A172 (cell line): ENCODE results near the gene DPYD. TPM values are rescaled to one million over a fixed set of nuclear protein-coding genes. Genes with fewer than 3 reads are reported as not detected.

ENCODE experiments used
- DNase-seq: peaks from one replicate; pipeline ENCODE4 v3.0.0-alpha.2; 2015; ENCODE audit warnings: low spot score
- total RNA-seq: library from RNA; depleted of rRNA; stranded (reverse); fragments of >200 nt; shearing (Covaris generic); gene quantifications from 2 replicates; pipeline ENCODE4 v1.2.3, GENCODE V29; 2014

Gene DPYD
- total RNA-seq, 1 experiment from 2014 or later, result 30.7 TPM

DNA sequence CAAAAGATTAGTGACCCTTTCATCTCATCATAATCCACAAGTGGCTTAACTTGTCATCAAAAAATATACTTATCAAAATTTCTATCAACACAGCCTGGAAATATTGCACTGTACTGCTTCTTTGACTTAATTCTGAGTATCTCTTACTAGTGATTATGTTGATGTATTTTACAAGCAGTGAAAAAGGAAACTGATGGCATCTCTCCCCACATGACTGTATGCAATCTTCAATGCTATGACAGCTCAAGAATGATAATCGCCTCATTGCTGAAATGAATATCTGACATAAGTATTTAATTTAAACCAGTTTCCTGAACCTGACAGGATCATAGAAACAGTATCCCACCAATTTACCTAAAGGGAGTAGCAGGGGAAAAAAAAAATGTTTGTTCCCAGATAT lies 79.5 kb downstream of the DPYD start:
- DNase-seq, result no peak

DNA sequence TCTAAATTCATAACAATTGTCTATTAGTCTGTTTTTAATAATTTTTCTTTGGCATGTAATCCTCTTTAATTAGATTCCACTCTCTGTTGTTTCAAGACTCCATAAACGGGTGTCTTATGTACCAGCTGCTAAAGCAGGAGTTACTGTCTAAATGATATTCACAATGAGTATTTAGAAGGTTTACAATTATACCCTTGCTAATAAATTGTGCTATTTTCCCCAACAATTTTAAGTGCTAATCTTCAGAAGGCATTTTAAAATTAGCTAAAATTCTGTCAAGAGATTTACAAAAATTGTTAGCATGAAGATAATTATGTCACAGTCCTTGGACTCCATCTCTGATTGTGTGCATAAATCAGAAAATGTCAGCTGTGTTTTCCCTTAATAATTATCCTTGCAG lies 83.7 kb downstream of the DPYD start:
- no peak for DNase-seq

DNA sequence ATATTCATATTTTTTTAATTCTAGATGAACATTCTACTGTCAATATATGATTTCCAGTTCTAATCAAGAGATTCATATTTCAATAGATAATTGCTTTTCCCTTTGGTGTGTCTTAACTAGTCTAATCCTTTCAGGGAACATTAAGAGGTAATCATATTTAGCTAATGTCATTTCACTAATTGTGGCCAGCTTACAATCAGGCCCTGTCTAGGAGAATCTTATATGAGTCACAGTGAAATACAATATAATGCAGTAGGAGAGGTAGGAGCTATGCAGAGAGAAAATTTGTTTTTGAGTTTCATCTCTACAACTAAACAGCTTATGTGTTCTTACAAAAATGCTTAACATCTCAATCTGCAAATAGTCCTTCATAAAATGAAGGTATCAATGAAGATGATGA lies 85.9 kb downstream of the DPYD start:
- DNase-seq, result no peak

DNA sequence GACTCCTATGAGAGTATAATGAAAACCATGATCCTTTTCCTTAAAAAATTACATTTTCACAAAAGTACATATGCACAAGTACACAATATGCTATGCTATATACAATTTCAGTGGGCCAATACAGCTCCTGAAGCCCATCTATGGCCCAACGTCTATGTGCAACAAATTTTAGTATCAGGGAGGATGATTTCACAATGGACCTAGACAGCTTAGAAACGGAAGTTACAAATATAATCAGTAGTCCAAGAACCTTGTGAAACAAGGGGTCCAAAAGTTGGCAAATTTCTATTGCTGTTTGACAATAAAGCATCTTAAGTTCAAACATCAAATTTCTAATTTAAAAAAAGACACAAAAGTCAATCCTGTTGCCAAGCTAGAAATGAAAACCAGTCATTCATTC lies 87.0 kb downstream of the DPYD start:
- no peak for DNase-seq

DNA sequence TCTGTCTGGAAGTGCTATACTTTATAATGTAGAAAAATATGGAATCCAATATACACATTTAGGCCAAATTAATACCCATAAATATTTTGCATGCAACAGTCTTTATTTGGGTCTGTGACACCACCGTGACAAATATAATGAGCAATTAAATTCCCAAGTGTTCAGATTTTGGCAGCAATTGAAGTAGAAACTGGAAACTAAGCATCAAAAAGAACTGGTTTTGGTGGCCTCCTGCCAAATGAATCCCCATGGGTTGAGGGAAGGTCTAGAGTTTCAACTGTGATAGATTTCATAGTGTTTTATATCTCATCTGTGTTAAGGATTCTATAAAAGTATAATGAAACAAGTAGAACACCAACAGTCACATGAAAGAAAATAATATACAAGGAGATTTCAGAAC lies 88.4 kb downstream of the DPYD start:
- DNase-seq, result no peak

DNA sequence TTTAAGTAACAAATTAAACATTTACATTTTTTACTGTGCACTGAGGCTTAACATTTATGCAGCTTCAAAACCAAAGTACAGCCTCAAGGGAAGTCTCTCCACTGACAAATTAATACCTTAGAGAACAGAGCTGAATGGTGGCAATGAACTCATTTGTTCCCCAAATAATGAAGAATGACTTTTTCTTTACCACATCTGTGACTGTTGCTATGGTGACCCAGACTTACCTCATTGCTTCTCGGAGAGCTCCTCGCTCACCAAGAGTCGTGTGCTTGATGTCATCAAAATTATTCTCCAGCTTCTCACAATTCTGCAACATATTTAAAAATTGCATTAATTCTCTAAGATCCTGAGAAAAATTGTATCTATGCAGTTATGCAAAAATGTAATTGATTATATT lies 92.9 kb downstream of the DPYD start:
- DNase-seq, result no peak

DNA sequence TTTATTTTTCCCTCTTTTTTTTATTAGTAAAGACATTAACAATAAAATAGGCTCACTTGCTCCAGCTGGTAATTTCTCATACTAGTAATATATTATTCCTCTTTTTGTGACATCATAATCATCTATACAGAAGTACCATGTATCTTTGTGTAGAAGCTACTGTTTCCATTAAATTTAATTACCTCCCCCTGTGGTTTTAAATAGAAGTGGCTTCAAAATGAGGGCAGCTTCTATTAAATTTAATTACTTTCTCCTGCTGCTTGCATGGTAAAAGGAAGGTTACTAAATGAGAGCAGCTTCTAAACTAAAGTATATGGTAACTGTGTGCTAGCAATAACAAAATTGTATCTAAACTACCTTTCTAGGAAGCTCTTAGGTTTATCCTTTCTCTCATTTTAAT lies 94.0 kb downstream of the DPYD start:
- no peak for DNase-seq

DNA sequence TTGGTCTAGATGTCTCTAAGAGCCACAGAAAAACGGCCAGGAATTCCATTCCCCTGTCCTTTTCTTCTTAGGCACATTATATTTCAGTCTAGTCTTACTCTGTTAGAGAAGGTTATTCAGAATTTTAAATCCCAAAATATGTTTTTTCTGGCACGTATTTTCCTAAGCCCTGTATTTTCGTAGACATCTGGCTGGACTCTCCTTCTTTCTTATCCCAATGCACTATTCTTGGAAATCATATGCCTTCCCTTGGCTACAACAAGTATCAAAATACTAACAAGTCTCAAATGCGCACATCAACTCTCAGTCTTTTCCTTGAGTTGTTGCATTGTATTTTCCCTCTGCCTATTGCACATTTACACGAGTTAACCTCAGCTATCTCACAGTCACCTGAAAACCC lies 96.2 kb downstream of the DPYD start:
- DNase-seq, result no peak

DNA sequence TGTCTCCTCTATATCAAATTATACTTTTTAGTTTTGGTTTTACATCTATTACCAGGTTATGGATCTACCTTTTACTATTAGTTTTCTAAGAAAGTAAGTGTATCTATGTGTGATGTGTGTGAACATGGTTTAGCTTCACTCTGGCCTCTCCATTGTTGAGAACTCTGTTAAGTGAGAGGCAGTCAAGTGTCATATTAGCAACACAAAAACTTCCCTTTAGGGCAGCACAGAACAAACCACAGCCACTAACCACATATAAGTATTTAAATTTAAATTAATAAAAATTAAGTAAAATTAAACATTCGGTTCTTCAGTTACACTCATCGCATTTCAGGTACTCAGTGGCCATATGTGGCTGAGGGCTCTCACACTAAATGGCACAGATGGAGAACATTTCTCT lies 96.6 kb downstream of the DPYD start:
- no peak for DNase-seq

DNA sequence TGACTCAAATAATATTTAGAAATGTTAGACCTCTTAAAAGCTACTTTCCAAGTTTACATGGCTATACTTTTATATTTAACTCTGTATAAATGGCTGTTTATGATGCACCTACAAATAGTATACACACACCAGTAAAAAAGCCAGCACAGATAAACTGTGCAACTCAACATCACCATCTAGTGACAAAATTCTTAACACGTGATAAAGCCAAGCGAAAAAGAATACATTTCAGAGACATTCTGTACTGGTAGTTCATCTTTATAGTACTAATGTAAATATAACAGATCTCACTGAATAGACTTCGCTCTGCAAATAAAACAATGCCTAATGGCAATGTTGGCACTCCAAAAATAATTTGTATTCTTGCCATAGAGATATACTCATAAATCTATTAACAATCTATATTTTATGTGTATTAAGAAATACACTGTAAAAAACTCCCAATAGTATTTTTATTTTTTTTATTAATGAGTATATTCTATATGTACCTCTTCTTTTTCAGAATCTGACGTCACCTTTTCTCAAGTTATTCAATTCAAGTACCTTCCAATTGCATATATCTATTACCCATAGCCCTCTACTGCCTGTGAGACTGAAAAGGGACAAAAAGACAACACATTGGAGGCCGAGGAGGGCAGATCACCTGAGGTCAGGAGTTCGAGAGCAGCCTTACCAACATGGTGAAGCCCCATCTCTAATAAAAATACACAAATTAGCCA lies 100.2 kb downstream of the DPYD start:
- peak; percentile 27 for DNase-seq

DNA sequence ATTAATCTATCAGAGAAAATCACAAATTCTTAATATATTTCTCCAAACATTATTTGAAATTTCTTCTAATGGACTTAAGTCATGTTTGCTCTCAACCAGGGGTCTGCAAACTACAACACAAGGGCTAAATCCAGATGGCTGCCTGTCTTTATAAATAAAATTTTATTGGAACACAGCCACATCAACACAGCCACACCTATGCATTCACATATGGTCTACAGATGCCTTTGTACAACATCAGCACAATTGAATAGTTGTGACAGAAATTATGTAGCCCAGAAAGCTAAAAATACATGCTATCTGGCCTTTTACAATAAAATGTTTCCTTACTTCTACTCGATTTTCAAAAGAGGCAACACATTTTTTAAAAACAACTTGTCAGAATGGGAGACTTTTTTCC lies 103.9 kb downstream of the DPYD start:
- no peak for DNase-seq

DNA sequence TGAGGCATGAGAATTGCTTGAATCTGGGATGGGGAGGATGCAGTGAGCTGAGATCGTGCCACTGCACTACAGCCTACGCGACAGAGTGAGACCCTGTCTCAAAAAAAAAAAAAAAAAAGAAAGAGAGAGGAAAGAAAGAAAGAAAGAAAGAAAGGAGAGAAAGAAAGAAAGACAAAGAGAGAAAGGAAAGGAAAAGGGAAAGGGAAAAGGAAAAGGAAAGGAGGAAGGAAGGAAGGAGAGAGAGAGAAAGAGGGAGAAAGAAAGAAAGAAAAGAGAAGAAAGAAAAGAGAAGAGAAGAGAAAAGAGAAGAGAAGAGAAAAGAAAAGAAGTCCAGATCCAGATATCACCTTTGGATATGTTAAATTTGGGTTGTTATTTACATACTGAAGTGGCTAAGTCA lies 106.0 kb downstream of the DPYD start:
- DNase-seq, result no peak

DNA sequence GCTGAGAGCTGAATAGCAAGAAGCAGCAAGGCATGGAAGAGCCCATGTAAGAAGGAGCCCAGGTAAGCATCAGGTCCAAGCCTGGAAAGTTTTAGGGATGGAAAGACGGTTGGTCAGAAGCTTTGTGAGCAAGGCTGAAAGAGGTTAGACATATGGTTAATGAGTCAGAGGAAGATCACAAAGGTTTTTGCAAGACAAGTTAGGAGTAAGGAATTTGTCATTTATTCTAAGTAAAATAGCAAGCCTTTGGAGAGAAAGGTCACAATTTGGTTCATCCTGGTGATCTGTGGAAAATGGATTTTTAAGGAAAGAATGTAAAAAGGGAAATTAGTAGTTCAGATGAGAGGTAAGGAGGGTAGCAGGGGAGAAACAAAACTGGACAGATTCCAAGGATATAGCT lies 106.7 kb downstream of the DPYD start:
- DNase-seq, result peak; percentile 27

DNA sequence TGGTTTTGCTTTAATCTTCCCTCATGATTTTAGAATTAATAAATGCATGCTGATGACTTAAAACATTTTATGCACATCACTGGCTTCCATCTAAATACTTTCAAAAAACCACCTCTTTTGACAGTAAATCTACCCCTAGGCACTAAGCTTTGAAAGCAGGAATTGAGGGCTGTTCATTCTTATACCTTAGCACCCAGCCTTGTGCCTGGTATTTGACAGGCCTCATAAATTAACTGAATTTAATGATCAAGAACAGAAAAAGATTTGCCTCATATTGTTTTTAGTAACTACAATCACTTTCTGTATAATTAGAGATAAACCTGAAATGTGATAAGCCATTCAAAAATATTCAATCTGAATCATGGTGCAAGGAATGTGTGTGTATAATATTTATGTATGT lies 108.8 kb downstream of the DPYD start:
- no peak for DNase-seq

DNA sequence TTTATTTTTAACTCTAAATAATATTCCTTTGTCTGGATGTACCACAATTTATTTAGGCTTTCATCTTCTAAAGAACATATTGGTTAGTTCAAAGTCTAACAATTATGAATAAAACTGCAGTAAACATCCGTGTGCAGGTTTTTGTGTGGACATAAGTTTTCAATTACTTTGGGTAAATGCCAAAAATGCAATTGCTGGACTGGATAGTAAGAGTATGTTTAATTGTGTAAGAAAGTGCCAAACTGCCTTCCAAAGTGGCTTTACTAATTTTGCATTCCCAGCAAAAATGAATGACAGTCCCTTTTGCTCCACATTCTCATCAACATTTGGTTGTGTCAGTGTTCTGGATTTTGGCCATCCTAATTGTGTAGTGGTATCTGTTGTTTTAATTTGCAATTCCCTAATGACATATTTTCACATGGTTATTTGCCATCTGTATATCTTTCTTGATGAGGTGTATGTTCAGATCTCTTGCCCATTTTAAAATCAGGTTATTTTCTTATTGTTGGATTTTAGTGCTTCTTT lies 113.8 kb downstream of the DPYD start:
- no peak for DNase-seq

DNA sequence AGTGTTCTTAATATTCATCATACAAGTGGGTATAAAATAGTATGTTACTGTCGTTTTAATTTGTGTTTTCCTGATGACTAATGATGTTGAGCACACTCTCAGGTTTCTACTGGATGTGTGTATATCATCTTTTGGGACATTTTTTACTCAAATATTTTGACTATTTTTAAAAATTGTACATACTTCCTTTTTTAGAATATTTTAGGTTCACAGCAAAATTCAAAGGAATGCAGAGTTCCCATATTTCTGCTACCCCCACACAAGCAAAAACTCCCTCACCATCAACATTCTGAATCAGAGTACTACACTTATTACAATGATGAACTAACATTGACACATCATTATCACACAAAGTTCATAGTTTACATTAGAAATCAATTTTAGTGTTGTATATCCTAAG lies 114.5 kb downstream of the DPYD start:
- DNase-seq, result no peak

DNA sequence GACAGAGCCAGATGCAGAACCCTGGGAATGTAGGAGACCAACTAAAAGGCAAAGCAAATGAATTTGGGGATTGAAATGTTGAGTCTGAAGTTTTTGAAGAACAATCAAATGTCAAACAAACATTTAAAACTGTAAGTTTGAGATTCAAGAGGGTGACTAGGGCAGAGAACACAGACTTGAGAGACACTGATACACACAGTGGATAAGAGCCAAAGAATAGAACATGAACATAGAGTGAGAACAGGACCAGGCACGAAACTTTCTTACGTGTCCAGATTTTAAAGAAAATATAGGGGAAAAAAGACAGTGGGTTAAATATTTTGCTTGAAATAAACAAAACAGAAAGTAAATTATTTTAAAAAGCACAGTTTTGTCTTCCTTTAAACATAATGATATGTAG lies 115.7 kb downstream of the DPYD start:
- no peak for DNase-seq

DNA sequence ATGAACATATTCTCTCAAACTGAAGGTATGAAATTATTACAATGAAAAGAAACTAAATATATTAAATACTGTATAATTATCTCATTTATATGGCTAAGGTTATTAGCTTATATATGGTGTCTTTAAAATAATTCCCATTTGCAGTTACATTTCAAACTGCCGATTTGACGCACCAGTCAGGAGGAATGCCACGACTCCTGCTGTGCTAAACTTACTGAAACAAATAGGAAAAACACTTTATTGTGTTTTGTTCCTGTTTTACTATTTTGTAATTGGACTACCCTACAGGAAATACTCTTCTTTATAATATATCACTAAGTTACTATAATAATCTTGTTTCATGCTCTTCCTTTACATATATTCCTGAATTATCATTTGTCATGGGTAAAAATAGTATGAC lies 117.8 kb downstream of the DPYD start:
- DNase-seq, result no peak

DNA sequence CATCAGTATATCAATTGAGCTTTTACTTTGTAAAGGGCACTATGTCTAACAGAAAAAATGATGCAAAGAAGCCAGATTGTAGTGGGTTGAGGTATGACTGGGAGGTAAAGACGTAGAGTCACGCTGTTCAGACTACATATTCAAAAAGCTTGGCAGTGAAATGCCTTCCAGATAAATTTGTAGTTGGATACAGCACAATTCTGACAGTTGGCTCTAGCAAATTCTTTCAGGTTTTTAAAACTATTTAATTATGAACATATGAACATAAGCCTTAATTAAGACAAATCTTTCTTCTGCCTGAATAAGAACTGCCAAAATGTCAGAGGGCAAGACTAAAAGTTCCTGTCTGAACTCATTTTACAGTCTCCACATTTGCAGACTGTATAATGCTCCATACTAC lies 118.8 kb downstream of the DPYD start:
- DNase-seq, result no peak

DNA sequence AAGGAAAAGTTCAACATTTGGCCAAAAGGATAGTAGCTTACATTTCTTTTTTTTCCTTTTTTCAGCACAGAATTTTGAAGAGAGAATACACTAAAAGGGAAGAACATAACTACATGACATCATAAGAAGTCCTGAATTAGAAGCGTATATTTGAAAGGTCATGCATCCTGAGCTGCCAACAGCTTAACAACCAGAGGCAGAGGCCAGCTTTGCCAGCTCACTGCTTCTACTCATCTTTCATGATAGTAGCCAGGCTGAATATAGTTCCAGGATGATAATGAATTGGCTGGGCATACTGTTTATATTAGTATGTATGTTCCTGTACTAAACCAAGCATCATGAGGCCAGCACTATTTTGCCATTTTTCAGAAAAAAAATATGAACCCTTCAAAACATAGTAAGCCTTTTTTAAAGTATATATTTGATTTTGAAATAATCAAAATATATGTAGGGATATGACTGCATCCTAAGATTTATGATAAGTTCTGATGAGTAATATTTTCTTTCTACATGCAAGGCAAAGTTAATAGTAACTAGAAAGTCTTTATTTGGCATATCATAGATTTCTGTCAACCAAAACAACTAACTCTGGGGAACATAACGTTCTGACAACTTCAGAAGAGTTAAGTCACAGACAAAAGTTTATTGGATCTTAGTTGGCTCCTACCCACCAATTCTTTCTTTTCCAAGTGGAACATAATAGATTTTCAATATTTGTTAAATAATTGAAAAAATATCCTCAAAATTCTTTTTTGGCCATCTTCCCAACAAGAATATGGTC lies 123.2 kb downstream of the DPYD start:
- DNase-seq, result no peak

DNA sequence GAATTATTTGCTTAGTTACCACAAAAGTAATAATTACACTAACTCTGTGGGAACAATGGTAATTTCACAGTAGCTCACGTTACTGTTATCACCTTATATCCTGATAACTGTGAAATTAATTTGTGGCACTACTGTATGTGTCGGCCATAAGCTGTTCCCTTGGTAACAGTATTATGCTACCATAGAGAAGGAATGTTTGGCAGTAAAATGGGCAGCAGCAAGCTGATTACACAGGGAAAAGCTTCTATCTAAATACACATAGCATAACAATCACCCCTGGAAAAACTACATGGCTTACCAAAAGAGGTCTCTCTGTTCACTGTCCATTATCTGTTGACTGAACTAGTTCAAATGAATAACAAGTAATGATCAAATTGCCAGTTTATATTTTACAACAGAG lies 124.1 kb downstream of the DPYD start:
- no peak for DNase-seq

DNA sequence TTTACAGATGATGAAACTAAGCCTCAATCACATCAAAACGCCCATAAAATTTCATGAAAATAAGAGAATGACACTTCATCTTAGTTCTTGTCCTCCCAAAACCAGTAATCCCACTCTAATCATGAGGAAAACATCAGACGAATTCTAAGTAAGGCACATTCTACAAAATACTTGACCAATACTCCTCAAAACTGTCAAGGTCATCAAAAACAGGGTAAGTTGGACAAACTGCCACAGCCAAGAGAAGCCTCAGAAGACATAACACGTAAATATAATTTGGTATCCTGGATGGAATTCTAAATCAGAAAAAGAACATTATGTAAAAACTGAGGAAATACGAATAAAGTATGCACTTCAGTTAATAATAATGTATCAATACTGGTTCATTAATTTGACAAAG lies 128.2 kb downstream of the DPYD start:
- DNase-seq, result no peak

DNA sequence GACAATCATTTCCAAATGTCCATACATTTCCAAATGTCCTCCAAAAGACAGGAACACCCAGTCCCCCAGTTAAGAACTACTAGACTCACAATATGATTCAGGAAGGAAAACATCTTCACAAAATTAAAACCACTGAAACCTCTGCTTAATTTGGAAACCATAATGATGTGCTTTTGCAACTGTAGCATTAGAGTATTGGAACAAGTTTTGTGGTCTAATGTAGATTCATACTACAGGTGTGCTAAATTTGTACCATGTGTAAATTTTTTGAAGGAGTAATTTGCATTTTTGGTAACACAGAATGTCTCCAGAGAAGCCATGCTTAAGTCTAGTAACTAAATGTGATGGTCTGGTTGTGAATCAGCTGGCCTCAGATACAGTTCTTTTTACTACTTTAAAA lies 129.6 kb downstream of the DPYD start:
- no peak for DNase-seq
